NCI-H345 (cell line): Measurements from ENCODE around the gene PRKN.

Experiments
- DNase-seq: peaks from one replicate; lab custom pipeline; 2025; lab: John Stamatoyannopoulos, UW

The PRKN gene

DNA sequence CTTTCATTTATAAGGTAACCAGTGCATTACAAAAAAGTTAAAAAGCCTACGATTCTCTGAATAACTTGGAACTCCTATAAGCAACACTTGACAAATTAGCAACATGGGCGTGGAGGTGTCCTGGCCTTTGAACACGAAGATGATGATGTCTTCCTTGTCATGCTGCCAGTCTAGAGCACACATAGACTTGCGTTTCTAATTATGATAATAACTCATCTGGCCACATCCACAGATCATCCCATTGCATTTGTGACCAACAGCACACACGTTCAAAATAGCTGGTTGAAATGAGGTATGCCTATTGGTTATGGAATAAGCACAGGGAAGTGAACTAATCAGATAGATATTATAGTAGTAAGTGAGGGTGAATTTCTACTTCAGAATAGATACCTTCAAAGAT lies 608.9 kb downstream of the PRKN start:
- DNase-seq, result no peak

DNA sequence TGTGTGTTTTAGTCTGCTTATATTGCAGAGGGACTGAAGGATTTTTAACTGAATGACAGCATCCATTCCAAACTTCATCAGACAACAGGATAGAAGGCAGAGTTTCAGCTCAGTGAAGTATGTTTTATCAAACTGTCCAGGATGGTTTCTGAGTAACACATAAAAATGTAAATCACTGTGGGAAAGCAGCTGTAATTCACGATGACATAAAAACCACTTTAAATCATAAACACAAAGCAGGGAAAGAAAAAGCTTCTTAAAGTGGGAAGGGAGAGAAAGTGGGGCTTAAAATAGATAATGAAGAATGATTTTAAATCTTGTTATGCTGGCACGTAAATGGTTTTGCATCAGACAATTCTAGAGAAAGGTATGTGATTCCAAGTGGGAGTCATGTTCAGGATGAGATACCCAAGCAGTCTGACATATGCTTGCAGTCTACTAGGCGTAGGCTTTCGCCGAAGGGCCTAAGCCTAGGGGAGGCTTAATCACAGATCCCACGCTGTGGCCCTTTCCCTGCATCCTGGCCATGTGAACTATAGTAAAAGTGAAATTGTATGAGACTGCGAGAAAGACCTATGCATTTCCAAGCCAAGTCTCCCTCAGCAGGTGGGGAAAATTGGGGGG lies 610.6 kb downstream of the PRKN start:
- DNase-seq, result no peak

DNA sequence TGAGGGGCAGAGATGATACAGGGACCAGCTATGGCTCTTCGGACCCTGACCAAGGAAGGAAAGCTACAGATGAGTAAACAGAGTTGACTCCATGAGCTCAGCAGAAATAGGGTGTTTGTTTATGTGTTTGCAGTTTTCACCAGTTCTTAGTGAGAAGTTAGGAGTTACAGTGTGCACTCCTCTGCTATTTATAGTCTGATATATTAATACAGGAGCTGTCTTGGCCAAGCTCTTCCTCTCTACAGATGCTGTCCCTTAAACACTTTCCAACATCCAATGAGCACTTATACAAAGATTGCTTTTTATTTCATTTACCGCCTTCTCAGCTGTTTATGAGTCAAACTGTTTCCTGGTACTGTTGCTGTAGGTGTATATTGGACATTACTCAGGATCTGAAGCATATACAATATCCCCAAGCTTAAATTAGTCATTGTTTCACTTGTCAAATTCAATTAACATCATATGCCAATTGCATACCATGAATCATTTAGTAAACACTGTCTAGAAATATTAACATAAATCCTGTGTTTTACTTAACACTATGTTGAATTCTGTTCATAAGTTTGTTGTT lies 618.0 kb downstream of the PRKN start:
- no peak for DNase-seq

DNA sequence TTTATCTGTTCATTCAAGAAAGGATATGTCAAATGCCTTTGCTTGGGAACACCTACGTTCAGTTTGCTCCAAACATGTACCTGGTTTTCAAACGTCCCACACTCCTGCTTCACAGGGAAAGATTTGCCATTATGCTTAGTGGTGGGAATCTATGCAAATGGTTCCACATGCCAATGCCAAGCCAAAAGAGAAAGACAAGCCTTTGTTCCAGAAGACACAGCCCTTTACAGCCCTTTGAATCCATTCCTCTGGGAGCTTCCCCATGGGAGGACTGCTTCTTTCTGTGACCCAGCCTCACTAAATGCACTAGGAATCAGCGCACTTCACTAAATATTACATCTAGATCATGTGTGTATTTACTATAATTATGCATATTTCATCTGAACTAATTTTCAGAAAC lies 619.5 kb downstream of the PRKN start:
- no peak for DNase-seq

DNA sequence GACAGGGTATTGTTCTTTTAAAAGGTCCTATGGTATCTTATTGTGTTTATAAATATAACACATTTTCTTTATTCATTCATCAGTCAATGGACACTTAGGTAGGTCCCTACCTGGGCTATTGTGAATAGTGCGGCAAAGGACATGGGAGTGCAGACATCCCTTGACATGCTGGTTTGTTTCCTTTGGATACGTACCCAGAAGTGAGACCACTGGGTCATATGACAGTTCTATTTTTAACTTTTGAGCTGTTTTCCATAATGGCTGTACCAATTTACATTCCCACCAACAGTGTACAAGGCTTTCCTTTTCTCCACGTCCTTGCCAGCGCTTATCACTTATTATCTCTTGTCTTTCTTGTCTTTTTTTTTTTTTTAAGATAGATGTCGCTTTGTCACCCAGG lies 627.5 kb downstream of the PRKN start:
- DNase-seq, result no peak

DNA sequence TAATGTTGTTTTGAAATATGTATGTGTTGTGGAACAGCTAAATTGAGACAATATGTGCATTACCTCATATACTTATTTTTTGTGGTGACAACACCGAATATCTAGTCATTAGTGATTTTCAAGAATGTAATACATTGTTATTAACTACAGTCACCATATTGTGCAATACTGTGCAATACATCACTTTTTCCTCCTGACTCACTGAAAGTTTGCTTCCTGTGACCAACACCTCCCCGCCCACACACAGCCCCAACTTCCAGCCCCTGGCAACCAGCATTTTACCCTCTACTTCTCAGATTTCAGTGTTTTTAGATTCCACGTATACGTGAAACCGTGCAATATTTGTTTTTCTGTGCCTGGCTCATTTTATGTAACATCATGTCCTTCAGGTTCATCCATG lies 627.9 kb downstream of the PRKN start:
- no peak for DNase-seq

DNA sequence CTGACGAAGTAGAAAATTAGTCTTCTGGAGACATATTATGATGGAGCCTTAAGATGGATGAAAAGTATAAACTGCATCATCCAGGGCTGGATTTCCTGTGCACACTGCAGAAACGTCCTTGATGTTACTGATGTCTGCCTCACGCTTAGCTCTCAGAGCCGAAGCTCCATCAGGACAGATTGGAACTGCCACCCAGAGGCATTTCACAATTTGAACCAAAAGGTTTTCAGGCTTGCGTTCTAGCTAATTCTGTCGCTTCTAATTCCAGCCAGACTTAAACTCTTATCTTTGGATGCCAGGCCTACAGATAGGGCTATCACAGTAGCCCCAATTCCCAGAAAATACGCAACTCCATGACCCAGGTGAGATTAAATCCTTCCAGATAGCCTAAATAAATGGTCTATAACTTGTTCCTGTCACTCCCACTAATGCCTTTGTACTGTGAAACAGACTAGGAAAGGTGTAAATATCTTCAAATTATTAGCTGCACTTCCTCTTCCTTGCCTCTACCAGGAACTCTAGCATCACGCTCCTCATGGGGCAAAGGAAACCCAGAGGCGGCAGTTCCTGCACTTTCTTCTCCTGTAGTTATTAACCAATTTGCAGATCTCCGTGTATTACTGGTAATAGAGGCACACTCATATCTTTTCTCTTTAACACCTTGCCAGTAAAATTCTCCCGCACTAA lies 634.6 kb downstream of the PRKN start:
- DNase-seq, result no peak

DNA sequence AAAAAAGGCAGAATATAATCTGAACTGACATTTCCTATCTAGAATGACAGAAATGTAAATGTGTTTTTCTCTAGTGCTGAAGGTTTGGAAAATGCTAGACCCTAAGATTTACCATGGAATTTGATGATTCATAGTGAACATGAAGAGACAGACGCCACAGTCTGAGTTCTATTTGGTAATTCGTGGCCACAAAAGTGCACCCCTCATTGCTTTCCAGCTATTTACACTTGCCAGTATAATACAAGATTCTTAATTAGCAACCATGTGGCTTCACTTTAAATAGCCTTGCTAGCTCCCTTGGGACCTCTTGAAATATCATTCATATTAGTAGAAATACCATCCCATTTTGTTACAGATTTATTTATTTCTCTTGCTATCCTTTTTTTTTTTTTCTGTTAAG lies 636.8 kb downstream of the PRKN start:
- no peak for DNase-seq

DNA sequence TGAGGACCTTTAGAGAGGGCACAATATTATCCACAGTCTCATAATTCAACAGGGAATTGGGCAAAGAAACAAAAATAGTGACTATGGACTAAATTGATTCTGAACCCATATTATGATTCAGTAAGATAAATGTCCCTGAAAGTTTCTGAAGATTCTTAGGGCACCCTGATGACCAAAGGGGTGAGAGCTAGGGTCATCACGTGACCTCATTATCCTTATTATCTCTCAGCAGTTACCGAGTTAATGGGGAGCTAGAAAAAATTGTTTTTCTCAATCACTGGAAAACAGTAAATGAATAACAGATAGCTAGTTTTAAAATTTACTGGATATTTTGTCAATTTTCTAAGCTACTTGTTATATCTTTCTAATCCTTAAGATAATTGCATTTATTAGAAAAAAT lies 639.5 kb downstream of the PRKN start:
- no peak for DNase-seq

DNA sequence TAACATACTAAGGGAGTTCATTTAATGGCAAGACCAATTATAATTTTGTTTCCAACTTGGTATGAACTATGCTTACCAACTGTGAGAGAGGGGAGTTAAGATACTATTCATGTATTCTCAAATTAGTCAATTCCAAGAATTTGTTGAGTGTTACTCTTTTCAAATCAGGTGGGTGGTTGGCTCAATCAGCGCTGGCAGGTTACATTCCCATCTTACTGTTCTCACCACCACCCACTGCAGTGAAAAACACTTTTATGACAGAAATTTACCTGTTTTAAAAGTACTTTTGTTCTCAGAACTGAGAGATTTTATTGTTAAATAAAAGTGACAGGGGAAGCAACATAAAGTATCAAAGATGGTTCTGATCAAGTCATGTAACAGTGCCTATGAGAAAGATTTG lies 642.0 kb downstream of the PRKN start:
- no peak for DNase-seq

DNA sequence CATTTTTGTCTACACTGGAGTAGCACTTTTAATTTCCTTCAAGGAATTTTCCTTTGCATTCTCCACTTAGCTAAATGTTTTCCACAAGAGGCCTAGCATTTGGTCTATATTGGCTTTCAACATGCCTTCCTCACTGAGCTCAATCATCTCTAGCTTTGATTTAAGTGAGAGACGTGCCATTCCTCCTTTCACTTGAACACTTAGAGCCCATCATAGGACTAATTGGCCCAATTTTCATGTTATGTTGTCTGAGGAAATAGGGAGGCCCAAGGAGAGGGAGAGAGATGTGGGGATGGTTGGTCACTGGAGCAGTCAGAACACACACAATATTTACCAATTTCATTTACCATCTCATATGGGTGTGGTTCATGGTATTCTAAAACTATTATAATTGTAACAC lies 645.0 kb downstream of the PRKN start:
- DNase-seq, result no peak

DNA sequence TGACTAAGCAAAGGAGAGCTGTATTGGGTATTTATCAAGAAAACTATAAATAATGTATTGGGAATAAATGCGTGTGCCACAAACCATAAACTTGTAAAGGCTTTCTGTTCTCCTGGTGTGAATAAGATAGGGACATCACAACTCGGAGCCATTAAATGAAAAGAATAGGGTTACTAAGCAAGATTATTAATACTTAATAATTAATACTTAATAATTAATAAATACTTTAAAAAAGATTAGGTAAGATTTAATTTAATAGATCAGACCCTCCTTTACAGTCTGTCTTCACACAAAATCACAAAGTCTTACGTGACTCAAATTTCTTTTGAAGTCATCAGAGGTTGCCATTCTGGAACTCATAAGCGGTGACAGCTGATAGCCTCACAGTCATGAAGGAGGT lies 648.9 kb downstream of the PRKN start:
- DNase-seq, result no peak

DNA sequence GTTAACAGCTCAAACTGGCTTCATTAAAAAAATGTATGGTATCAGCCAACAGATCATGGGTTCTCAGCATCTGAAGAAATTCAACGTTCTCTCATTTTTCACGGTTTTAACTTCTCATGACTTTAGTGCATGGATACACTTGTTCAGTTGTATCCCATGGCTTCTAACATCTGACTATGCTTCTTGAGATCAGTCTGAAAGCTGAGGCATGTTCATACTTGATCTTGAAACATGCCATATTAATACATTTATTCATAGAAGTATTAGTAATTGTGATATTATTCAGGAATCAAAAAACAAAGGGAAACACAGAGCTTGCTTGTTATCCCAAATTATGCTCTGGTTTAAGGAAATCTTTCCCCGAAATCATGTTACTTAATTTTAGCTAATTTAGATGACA lies 649.4 kb downstream of the PRKN start:
- no peak for DNase-seq

DNA sequence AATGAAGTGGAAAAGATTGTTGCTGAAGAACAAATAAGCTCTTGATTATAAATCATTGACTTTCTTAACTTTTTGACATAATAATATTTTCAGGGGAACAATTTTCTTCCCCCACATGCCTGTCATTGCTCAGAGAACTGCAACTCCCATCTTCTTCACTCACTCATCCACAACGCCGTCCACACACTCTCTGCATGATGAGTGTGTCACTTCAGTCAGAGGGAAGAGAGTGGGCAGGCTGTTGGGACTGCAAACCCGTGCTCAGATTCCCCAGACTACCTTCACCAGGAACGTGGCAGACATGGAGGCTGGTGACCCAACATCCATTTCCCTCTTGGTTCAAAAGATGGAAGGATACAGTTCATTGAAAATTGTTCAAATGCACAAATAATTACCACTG lies 650.8 kb downstream of the PRKN start:
- no peak for DNase-seq

DNA sequence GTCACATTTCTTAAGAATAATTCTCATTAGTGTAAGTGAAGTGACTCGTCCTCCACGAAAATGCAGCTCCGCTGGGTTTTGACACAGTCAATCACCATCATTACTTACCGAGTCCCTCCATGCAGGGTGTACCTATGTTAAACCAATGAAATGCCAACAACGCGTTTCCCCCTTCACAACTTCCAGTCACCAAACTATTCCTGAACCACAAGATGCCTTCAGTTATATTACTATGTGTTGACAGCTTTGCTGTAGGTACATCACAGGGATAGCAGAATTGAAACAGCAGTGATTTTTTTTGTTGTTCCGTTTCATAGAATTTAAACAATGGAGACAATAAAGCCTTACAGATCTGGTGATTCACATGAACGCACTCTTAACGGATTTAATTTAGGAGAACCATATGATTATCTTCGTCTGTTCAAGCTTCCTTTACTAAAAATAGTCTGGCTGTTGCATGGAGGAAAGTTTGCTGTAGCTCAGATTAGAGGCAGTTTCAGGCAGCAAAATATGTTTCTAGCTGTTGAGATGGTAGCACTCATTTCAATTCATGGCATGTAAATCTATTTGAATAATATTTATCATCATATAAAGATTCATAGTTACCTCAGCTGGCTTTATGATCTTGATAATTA lies 652.8 kb downstream of the PRKN start:
- DNase-seq, result no peak

DNA sequence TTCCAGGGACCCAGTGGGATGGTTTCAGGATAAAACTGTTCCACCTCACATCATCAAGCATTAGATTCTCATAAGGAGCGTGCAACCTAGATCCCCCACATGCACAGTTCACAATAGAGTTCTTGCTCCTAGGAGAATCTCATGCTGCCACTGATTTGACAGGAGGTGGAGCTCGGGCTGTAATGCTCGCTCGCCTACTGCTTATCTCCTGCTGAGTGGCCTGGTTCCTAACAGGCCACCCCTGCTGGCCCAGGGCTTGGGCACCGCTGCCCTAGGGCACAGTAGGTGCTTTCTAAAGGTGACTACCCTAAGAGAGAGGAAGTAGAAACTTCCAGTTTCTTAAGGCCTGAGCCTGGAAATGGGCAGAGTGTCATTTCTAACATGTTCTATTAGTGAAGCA lies 656.9 kb downstream of the PRKN start:
- DNase-seq, result no peak

DNA sequence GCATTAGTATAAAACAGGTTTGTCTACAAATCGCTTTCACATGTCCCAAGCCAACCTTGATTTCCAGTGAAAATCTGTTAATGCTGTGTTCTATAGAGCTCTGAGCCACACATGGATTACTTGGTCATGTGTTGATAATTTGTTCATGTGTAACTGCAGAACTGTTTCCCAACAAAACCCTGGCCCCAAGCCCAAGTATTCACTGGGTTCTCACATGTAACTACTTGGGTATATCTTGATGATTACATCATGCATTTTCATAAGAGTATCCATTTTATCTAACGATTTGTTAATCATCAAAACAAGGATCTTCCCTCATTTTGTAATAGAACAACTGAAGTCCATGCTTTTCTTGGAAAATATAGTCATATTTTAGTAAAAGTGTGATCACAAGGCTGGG lies 657.6 kb downstream of the PRKN start:
- DNase-seq, result no peak

DNA sequence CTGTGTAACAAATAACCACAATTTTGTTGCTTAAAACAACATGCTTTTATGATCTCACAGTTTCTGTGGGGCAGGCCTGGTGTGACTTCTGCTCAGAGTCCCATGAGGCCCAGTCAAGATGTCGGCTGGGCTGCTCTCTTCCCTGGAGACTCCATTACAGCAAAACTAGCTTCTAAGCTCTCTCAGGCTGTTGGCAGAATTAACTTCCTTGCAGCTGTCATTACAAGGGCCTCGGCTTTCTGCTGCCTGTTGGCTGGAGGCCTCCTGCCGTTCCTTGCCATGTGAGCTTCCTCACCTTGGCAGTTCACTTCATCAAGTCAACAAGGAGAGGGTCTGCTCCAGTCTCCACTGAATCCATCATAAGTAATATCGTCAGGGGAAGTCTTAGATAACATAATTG lies 659.2 kb downstream of the PRKN start:
- DNase-seq, result no peak

DNA sequence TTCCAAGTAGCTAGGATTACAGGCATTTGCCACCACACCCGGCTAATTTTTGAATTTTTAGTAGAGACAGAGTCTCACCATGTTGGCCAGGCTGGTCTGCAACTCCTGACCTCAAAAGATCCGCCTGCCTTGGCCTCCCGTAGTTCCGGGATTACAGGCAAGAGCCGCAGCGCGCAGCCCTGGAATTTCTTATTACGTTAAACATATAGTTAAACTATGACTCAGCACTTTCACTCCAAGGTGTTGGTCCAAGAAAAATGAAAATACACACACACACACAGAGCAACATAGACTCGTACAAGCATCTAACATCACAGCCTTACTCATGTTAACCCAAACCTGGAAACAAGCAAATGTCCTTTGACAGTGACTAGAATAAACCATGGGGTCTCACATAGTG lies 663.9 kb downstream of the PRKN start:
- no peak for DNase-seq

DNA sequence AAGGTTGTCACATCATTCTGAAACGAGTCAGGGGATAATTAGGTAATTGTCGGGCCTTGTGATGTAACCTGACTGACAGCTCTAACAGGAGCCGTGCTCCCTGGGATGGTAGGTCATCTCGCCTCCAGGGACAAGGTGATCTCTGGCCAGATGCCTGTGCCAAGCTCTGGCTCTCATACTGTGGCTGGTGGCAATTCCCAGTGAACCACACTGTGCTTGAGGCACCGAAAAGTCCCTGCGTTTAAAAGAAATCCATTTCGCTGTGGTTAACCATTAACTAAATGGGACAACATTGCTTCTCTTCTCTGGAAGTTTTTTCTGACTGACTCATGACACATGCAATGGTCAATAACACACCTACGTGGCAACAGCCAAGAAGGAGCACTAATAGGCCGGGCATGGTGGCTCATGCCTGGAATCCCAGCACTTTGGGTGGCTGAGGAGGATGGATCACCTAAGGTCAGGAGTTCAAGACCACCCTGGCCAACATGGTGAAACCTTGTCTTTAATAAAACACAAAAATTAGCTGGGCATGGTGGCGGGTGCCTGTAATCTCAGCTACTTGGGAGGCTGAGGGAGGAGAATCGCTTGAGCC lies 669.2 kb downstream of the PRKN start:
- no peak for DNase-seq

DNA sequence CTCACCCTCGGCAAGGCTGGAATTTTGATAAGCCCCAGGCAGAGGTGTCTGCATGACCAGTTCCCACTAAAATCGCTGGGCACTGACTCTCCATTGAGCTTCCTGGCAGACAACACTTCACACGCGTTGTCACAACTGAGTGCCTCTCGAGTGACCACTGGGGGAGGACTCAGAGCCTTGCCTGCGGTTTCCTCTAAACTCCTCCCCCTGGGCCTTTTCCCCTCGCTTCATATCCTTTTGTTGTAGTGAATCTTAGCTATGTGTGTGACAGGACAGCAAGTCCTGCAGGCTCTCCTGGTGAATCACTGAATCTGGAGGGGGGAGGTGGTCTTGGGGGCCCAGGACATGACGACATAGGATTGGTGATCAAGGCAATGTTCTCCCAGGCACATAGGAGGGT lies 670.8 kb downstream of the PRKN start:
- DNase-seq, result no peak

DNA sequence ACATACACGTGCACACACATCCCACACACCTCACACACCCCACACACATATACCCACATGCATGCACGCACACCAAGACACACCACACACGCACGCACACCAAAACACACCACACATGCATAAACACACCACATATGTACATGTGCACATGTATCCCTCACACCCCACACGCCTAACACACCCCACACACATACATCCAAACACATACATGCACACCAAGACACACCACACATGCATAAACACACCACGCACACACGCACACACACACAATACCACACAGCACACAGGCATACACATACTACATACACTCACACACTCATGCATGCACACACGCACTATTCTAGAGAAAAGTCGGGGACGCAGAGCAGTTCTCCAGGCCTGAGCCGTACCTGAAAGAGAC lies 671.5 kb downstream of the PRKN start:
- DNase-seq, result no peak

DNA sequence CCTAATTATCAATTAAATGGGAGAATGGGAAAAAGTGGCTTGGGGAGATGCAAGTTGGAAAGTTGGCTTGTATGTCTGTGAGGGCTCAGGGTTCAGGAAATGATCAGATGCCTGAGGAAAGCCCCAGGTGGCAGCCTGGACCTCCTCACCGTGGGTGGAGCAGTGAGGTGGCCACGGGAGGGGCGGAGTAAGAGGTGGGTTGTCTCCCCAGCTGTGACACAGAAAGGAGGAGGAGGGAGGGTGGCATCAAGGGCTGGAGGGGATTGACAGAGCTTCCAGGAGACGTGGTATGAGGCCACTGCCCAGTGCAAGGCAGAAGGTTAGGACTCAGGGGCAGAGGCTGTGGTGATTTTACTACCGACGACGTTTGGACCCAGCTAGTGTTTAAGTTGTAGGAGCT lies 672.2 kb downstream of the PRKN start:
- no peak for DNase-seq
